Activated T-cell treated with anti-CD3 and anti-CD28 coated beads for 1 hour (primary cell): ENCODE data around the gene MTHFS.

ENCODE experiments used
- DNase-seq: peaks from one replicate; pipeline ENCODE4 v3.0.0-alpha.2; 2020; ENCODE audit warnings: low read depth

MTHFS gene

GRCh38 chr15:79812541-79812940, 84.3 kb downstream of the MTHFS start:
- no peak for DNase-seq

GRCh38 chr15:79811406-79812405, 85.1 kb downstream of the MTHFS start:
- DNase-seq, result no peak

- DNase-seq, result no peak
Measured at GRCh38 chr15:79804838-79805237, 92.0 kb downstream of the MTHFS start.

GRCh38 chr15:79798311-79798710, 98.5 kb downstream of the MTHFS start:
- DNase-seq, result no peak
